HG02884 (cell line): ENCODE results near the gene BSX.

Experiments
- ATAC-seq: cut with Tn5 transposase; IDR thresholded peaks from one replicate; pipeline ENCODE4 v1.9.1; 2021; ENCODE audit warnings: mild to moderate bottlenecking, moderate library complexity; ENCODE audit not compliant: unreplicated experiment

Gene BSX

GRCh38 chr11:122963961-122964360, 17.7 kb downstream of the BSX start:
- no peak for ATAC-seq

GRCh38 chr11:122954455-122954854, 27.2 kb downstream of the BSX start:
- ATAC-seq: no peak

GRCh38 chr11:122951211-122951610, 30.4 kb downstream of the BSX start:
- no peak for ATAC-seq

- ATAC-seq: no peak
Observed at GRCh38 chr11:122938557-122938956, 43.1 kb downstream of the BSX start.

GRCh38 chr11:122937983-122938382, 43.7 kb downstream of the BSX start:
- ATAC-seq: no peak

GRCh38 chr11:122933416-122933815, 48.2 kb downstream of the BSX start:
- no peak for ATAC-seq

- ATAC-seq: no peak
Observed at GRCh38 chr11:122931510-122931909, 50.1 kb downstream of the BSX start.
